Fibroblast of the aortic adventitia (primary cell): ENCODE data around the gene SUN1. TPM values are rescaled to one million over a fixed set of nuclear protein-coding genes. Genes with fewer than 3 reads are reported as not detected.

Source experiments
- DNase-seq: peaks from one replicate; pipeline ENCODE4 v3.0.0-alpha.2; 2010; ENCODE audit warnings: low read depth
- H3K4me3 ChIP-seq: 2 replicates; pipeline ENCODE4 v1.5.1; 2011; ENCODE audit warnings: low read depth, mild to moderate bottlenecking, control low read depth, low read length, moderate library complexity
- total RNA-seq: library from RNA; depleted of rRNA; stranded (reverse); fragments of >200 nt; gene quantifications from 2 replicates; pipeline ENCODE4 v1.2.3, GENCODE V29; 2012; ENCODE audit warnings: low replicate concordance
- TF ChIP-seq, protein P1 (sequence below): IDR thresholded peaks from 2 replicates; pipeline ENCODE4 v1.5.1; 2011; ENCODE audit warnings: mild to moderate bottlenecking, low read length, control low read depth, inconsistent platforms; ENCODE audit not compliant: insufficient read depth

Gene SUN1
- total RNA-seq, 1 donor, result 211 TPM

DNA sequence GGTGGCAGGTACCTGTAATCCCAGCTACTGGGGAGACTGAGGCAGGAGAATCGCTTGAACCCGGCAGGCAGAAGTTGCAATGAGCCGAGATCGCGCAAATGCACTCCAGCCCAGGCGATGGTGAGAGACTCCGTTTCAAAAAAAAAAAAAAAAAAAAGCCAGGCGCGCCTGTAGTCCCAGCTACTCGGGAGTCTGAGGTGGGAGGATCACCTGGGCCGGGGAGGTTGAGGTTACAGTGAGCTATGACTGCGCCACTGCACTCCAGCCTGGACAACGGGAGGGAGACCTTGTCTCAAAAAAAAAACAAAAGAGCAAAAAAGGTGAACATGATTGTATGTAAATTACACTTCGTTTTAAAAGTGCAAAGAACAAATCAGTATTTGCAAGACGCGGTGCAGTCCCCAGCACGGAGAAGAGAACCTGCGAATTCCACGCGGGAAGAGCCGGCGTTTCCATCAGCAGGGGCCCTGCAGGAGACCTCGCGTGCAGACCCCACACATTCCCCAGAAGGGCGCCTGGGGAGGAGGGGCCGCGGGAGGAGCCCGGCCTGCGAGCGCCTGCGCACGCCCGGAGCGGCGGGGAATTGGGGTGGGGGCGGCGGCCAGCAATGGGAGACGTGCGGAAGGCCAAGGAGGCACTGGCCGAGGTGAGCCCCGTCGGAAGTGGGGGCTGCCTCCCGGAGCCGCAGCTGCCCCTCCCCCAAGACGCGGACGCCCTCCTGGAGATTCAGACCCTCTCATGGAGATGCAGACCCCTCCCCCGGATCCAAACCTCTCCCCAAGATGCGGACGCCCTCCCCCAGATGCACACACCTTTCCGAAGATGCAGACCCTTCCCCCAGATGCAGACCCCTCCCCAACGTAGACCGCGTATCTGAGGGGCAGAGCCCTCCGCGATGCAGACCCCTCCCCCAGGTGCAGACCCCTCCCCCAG, 16.7 kb upstream of the SUN1 start:
- peak overlapping the region; percentile 67 for H3K4me3 ChIP-seq
- TF ChIP-seq, protein P1, sequence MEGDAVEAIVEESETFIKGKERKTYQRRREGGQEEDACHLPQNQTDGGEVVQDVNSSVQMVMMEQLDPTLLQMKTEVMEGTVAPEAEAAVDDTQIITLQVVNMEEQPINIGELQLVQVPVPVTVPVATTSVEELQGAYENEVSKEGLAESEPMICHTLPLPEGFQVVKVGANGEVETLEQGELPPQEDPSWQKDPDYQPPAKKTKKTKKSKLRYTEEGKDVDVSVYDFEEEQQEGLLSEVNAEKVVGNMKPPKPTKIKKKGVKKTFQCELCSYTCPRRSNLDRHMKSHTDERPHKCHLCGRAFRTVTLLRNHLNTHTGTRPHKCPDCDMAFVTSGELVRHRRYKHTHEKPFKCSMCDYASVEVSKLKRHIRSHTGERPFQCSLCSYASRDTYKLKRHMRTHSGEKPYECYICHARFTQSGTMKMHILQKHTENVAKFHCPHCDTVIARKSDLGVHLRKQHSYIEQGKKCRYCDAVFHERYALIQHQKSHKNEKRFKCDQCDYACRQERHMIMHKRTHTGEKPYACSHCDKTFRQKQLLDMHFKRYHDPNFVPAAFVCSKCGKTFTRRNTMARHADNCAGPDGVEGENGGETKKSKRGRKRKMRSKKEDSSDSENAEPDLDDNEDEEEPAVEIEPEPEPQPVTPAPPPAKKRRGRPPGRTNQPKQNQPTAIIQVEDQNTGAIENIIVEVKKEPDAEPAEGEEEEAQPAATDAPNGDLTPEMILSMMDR, result no peak
- no peak for DNase-seq

DNA sequence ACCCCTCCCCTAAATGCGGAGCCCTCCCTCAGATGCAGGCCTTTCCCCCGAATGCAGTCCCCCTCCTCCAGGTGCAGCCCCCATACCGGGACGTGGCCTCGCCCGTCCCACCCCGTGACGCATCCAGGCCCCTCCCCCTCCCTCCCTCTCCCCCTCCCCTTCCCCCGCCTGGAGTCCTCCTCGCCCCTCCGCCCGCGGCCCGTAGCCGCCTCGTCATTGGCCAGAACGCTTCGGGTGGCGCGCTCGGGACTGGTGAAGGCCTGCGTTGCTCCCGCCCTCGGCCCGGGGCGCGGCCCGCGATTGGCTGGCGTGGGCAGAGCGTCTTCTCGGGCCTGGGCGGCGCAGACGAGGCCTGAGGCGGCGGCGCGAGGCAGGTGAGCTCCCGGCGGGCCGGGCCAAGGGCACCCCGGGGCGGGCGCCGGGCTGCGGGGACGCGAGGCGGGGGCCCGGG, 16.0 kb upstream of the SUN1 start:
- peak overlapping the region; percentile 83 for H3K4me3 ChIP-seq
- peak; percentile 95 for DNase-seq
- TF ChIP-seq, protein P1, result no peak

DNA sequence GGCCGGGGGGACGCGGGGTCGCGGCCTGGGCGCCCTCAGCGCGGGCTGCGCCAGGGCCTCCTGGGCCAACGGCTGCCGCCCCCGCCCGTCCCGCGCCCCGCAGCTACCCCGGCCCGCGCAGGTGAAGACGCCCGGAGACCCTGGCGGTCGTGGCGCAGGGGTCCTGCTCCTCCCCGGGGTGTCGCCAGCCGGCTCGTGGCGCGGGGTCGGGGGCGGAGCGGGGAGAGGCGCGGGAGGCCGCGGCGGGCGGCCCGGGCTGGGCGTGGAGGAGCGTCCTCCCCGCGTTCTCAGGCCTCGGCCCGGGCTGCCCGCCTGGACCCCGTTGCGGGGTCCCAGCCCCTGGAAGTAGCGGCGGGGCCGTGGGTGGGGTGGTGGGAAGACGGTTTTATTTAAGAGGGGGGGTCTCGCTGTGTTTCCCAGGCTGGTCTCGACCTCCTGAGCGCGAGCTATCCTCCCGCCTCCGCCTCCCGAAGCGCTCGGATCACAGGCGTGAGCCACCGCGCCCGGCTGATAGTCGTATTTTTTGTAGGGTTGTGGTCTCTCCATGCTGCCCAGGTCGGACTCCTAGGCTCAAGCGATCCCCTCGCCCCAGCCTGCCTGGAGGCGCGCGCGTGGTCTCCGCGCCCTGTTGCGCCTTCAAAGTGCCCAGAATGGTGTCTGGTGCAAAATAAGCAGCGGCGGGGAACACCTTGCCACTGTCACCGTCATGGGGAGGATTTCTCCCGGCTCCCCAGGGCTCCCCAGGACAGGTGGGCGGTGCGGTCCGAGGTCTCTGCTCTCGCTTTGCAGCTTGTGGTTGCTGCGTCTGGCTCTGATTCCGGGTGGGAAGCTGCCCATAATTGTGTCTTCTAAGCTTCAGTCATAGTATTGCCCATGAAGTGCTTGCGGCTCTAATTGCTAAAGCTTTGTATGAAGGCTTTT, 15.3 kb upstream of the SUN1 start:
- H3K4me3 ChIP-seq, result peak overlapping the region; percentile 83
- DNase-seq, result no peak
- TF ChIP-seq, protein P1, result no peak

DNA sequence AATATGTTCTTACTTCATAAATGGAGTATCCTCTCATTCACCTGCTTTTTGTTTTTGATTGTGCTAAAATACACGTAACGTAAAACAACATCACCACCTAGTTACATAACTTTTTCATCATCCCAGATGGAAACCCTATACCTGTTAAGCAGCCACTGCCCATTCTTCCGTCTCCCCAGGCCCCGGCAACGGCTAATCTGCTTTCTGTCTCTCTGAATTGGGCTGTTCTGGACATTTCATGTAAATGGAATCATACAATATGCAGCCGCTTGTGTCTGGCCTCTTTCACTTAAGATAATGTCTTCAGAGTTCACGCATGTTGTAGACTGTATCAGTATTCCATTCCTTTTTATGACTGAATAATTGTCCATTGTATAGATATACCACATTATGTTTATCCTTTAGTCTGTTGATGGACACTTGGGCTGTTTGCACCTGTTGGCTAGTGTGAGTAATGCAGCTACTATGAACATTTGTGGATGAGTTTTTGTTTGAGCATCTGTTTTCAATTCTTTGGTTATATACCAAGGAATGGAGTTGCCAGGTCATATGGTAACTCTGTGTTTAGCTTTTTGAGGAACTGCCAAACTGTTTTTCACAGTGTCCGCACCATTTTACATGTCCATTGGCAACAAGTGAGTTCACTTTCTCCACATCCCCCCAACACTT, 14.1 kb upstream of the SUN1 start:
- TF ChIP-seq, protein P1, result peak; percentile 54
- H3K4me3 ChIP-seq, result no peak overlapping the region
- DNase-seq, result peak; percentile 75

DNA sequence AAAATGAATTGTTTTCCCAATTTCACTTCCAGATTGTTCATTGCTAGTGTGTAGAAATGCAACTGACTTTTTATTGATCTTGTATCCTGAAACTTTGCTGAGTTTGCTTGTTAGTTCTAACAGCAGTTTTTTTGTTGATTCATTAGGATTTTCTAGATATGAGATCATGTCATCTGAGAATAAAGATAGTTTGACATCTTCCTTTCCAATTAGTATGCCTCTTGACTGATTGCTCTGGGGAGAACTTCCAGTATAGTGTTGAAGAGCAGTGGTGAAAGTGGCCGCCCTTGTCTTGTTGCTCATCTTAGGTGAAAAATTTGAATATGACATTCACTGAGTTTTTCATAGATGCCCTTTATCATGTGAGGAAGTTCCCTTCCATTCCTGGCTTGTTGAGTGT, 11.9 kb upstream of the SUN1 start:
- no peak for DNase-seq
- no peak overlapping the region for H3K4me3 ChIP-seq
- TF ChIP-seq, protein P1, result no peak

DNA sequence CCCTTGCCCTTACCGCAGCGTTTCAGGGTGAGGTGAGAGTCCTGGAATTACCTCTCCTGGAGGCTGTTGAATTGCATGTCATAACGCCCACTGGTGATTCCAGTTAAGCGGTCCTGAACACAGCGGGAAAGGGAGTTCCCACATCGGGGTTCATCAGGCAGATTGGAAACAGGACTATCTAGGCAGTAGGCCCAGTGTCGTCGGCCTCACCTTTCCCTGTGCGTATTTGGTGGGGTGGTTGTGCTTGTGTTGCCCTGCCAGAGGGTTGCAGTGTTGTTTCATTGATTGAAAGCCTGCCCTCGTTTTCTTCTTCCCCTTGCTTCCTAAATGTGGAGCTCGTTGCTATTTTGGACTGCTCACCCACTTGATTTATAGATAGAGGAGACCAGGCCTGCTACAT, 10.6 kb upstream of the SUN1 start:
- TF ChIP-seq, protein P1, result no peak
- no peak for DNase-seq
- H3K4me3 ChIP-seq, result no peak overlapping the region
